HG02970 (cell line): ENCODE results near the gene DOC2A.

Source experiments
- ATAC-seq: cut with Tn5 transposase; IDR thresholded peaks from one replicate; pipeline ENCODE4 v1.9.1; 2021; ENCODE audit warnings: mild to moderate bottlenecking, moderate library complexity, moderate number of reproducible peaks; ENCODE audit not compliant: unreplicated experiment, low FRiP score

Gene DOC2A

DNA sequence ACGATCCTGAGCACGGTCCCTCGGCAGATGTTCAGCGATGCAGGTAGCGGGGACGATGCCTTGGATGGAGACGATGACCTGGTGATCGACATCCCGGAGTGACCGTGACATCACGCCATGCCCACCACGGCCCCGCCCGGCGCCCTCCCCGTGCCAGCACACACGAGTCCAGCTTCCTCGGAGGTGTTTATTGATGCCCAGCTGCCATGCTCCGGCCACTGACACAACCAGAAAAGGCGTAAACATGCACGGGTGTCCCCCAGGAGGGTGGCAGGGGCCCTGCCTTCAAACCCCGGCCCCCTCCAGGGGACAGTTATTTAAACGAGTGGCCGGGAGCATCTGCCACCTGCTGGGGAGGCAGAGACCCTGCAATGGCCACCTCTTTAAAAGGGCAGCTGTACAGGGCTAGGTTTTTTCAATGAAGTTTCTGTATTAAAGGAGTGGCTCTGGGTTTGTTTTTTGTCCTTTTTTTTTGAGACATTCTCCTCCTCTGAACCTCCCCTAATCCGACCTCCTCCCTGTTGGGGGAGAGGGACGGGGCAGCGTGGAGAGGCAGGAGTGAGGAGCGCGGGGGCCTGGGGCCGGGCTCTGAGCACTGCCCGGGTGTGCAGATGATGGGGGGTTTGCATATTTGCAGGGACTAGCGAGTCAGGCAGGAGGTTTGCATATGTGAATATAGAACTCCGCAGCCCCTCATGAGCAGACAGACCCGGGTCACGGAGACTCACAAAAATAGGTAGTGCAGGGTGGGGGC is 5.3 kb downstream of the DOC2A start:
- no peak for ATAC-seq

DNA sequence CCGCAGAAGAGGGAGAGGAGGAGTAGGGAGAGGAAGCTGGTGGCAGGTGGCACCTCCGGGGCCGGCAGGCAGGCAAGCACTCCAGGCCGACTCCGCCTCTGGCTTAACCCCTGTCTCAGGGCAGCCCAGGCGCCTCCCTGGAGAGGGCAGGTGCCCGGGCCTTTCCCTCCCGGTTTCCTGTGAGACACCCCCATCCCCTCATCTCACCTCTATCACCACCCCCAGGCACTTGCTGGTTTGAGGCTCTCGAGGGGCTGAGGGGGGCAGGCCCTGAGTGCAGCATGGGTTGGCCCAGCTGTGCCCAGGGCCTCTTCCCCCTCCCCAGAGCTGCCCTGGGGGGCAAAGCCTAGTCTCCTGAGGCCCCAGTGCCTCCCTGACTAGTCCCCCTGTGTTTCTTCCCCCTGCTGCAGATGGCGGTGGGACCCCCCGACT is 6.0 kb downstream of the DOC2A start:
- no peak for ATAC-seq

DNA sequence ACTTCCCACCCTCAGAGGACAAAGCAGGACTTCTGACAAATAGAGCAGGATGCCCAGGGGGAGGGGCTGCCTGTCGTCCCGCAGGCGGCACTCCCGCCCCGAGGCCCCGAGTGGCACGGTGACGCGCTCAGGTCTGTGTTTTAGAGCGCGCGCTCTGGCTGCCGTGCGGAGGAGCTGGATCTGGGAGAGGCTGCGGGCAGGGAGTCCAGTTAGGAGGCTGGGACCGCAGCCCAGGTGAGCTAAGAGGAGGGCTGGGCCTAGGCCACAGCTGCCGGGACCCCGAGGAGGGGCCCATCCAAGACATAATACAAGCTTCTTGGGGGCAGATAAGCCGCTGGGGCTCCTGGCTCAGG is 6.4 kb downstream of the DOC2A start:
- ATAC-seq = no peak

DNA sequence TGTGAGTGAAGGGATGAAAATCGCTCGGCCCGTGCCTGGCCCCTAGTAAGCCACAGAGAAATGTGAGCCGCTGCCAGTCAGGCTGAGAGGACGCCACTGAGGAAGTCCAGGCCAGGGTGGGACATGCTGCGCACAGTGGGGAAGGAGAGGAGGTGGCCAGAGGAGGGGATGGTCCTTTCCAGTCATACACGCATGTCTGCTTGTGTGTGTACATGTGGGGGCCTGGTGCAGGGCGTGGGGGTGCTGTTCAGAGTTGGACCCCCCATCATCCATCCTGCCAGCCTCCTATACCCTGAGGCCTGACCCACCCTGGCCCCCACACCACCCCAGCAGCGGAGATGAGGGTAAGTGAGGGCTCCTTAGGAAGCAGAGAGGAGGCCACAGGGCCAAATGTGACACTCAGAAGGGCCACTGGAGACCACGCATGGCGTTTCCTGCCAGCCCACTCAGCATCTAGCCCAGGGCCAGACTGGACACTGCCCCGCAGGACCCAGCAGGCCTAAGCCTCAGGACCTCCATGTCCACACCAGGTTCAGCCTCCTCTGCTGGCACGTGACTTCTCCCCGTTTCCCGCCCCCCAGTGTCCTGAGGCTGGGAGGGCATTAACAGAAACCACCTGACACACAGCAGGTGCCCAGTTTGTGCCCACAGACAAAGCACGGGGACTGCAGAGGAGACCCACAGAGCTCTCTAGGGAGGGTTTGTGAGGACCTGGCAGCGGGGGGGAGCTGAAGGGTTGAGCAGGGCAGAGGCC is 7.0 kb downstream of the DOC2A start:
- ATAC-seq = no peak

DNA sequence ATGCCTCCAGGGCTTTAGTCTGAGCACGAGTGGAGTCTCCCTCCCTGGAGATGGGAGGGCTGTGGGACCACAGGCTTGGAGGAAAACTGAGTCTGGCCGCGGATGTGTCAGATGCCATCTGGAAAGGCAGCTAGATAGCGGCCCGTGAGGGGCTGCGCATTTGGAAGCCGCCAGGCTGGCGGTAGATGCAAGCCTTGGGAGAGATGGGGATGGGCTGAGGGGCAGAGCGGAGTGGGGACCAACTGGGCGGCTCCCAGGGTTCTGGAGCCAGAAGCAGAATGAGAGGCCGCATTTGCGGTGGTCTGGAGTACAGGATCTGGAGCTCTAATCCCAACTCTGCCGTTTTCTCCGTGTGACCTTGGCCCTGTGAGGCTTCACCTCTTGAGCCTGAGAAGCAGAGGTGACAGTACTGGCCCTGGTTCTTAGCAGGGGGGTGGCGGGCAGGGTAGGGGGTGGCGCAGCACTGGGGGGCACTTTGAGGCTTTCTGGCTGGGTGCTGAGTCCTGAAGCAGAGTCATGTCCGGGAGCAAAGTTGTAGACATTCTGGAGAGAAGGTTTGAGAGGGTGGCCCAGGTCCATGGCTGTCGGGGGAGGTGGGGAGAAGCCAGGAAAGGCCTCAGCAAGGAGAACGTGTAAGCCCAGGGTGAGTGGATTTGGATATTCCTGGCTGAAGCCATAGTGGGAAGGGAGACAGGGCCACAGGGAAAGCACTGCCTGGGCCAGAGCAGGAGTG is 8.0 kb downstream of the DOC2A start:
- no peak for ATAC-seq

DNA sequence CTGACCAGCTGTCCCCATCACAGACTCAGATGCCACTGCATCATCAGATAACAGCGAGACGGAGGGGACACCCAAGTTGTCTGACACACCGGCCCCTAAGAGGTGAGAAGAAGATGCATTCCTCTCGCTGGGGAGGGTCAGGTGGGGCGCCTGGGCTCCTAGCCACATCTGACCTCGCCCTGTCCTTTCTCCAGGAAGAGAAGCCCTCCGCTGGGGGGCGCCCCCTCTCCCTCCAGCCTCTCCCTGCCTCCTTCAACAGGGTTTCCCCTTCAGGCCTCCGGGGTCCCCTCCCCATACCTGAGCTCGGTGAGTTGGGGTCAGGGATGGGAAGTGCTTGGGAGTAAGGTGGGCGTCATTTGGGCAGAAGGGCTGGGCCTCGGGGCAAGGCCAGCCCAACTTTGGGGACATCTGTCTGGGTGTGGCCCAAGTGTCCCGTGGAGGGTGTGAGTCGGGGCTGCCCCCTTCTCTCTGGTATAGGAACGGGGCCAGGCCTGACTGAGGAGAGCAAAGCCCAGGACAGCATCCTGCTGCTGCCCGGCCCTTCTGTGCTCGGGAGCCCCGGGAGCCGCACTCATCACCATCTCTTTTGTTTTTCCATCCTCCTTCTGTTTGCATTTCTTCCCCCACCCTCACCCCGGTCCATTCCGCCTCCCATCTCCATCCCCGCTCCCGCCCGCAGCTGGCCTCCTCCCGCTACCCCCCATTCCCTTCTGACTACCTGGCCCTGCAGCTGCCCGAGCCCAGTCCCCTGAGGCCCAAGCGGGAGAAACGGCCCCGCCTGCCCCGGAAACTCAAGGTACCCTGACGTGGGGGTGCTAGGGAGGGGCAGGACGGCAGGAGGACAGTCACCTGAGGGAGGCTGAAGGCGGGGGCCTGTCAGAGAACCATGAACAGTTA is 9.8 kb downstream of the DOC2A start:
- no peak for ATAC-seq

DNA sequence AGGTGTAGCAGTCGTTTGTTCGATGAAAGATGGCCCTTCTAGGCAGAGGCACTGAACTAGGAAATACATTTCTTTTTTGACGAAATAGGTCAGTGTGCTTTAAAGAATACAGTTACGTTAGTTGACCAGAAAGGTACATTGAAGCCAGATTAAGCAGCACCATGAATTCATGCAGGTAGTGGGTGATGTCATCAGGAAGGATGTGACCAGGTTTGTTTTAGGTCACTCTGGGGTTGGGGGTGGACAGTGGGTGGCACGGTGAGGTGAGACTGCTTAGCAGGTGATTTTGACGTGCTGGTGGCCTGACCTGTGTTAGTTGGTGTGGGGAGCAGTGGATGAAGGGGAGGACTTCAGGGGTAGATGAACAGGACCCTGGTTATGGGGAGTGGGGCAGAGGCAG is 11.2 kb downstream of the DOC2A start:
- no peak for ATAC-seq

DNA sequence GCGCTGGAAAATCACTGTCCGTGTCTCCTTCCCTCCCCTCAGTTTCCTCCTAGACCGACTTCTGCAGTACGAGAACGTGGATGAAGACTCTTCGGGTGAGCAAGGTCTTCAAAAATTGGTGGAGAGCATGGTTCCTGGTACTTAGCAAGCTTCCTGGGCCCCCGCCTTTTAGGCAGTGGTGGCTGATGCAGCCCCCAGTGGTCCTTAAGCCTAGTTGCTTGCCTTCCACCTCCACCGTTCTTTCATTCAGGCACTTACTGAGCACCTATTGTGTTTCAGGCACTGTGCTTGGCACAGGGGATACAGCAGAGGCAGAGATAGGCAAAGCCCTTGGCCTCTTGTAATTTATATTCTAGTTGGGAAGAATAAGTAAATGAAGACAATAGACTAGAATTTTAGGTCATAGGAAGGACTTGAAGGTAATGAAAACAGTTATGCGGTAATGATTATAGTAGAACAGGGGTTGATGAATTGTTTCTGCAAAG is 14.0 kb downstream of the DOC2A start:
- ATAC-seq = no peak

DNA sequence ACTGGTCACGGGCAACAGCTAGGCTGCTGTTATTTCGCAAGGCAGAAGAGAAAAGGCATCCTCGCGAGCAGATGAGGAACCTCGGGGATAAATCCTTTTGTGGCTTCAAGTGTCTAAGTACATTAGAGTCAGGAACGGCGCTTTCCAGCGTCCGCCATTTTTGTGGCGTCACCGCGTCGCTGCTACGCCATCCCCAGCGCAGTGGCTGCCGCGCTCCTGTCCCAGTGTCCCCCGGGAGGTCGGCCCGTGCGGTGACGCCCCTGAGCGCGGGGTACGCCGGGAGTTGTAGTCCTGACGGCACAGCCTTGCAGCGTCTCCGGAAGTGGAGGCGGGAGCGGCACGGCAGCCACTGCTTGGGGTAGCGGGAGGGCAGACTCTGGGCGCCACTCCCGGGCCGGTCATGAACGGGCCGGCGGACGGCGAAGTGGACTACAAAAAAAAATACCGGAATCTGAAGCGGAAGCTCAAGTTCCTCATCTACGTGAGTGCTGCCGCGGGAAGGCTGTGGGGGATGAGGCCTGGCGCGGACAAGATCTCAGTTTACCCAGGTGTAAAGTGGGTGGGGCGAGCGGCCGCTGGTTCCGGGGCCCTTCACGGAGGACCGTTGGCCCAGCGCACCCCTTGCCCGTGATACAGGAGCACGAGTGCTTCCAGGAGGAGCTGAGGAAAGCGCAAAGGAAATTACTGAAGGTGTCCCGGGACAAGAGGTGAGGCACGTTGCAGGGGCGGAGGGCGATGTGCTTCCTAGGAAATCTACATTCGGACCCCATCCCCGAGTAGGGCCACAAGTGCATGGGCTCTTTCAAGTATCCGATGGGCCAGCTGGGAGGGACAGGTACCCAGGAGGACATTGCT is 14.7 kb downstream of the DOC2A start, which contains the start of gene INO80E:
Gene INO80E, plus strand, starts transcription at position 331 of the 855 bp plus-strand sequence. Its CDS starts 70 bp downstream, at position 401.
- peak; percentile 93 for ATAC-seq

DNA sequence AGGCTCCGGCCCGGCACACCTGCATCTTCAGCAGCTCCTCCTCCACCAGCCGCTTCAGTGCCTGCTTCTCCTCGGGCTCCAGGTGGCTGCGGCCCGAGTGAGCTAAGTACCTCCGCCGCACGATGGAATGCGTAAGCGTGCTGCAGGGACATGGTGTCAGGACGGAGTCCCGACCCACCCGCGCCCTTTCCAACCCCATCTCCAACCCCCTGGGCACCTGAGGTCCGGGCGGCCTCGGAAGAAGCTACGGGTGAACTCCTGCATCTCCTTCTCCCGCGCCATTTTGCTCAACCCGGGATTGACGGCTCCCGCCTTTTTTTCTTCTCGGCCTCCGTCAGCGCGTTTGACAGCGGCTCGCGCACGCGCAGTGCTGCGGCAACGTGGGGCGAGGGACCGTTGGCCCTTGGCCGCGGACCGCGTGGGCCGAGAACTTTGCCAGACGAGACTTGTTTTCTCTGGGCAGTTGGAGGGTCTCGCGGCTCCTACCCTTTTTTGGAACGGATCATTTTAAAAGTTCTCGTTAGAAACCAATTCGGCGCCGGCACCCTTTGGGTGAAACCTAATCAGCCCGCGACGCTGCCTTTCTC is 15.4 kb downstream of the DOC2A start, which contains the start of gene HIRIP3:
Gene HIRIP3, minus strand, starts transcription at position 294 of the 587 bp plus-strand sequence. Its CDS starts 12 bp downstream, at position 282.
- peak; percentile 45 for ATAC-seq

DNA sequence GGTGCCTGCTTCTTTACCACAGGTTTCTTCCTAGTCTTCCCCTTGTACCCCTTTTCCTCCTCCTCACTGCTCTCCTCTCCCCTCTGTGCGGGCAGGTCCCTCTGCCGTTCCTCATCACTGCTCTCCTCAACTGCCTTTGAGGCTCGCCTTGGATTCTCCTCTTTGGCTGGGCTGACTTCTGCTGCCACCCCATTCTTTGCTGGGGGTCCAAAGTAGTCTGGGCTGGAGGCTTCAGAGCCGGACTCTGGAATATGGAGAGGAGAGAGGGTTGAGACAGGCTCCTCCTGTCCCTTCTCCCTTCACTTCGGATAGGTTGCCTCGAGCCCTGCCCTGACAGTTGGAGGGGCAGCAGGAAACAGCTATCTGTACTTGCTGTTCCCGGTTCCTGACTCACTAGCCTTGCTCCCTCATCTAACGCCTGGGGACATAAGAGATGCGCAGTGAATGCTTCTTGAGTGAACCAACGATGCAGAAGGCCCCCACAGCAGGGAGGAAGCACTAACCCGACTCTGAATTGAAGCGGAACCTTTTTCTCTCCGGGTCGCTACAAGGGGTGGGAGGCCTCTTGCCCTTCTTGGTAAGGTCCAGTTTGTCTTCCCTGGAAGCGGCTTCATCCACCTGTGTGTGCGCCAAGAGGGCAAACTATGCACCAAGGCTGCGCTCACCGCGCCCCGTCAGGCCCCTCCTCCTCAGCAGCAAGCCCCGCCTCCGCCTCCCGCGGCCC is 16.1 kb downstream of the DOC2A start:
- ATAC-seq = no peak

DNA sequence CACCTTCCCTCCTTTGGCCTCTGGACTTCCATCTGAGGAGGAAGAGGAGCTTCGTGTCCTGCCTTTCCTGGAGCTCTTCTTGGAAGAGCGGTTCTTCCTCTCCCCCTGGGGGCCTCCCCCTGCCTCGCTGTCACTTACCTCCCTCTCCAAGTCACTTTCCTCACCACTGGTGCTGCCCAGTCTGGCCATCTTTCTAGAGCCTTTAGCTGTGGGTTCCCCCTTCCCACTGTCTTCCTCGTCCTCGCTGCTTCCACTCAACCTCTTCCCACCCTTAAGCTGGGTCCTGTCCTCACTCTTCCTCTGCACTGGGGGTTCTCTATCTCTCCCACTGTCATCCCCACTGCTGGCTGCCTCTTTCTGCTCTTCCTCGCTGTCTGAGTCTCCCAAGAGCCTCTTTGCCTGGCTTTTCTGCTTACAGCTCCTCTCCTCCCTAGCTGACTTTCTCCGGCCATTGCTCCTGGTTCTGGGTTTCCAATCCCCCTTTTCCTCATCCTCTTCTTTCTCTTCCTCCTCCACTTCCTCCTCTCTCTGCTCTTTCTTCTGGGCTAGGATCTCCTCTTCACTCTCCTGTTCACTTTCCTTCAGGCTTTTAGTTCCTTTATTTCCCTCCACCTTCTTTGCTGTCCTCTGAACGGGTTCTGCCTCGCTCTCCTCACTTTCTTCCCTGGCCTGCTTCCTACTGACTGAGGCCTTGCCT is 16.8 kb downstream of the DOC2A start:
- no peak for ATAC-seq

DNA sequence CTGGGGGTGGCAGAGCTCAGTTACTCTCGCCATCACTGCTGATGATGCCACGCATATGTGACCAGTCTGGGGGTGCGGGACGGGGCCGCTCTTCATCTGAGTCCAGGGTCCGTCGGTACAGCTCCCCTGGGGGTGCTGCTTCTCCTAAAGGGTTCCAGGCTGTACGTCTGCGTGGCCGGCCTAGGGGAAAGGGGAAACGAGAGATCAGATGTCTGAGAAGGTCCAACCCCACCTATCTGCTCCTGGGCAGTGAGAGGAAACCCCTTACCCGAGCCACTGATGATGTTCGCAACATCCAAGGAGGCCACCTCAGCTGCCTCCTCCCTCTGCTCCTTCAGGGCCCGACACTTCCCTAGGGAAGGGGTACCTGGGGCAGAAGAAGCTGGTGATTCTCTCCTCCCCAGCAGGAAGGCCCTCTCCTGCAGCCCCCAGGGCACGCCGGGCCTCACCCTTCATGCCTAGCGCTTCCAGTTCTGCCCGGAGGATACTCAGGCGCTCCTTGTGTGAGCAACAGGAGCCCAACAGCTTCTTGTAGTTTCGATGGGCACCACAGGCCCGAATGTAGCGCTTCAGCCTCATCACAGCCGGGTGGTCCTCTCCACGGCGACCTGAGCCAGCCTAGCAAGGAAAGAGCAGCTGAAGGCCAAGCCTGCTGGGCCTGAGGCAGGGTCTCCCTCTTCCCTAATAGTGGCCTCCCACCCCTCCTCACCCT is 17.5 kb downstream of the DOC2A start:
- no peak for ATAC-seq

DNA sequence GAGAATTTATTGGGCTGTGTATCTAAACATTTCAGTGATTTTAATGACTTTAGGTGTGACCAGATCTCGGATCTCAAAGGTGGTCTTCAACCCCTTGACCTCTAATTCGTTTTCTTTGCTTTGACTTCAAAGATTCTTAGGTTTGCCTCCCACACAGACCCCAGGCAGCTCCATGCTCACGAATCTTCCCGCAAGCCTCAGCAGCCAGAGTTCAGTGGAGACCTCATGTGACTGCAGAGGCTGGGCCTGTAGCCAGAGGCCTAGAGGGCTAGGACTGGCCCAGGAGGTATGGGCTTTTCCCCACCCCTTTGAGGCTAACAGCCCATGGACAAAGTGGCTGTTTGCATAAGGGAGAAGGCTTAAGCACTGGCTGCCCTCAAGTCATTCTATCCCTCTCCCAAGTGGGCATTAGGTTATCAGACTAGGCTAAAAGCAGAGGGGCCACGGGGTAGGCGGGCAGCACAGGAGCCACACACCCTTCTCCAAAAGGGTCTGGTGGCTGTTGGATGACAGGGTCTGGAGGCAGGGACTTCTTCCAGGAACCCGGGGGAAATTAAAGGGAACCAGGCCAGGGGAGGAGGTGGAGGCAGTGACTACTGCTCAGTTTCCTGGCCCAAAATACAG is 18.4 kb downstream of the DOC2A start:
- no peak for ATAC-seq

DNA sequence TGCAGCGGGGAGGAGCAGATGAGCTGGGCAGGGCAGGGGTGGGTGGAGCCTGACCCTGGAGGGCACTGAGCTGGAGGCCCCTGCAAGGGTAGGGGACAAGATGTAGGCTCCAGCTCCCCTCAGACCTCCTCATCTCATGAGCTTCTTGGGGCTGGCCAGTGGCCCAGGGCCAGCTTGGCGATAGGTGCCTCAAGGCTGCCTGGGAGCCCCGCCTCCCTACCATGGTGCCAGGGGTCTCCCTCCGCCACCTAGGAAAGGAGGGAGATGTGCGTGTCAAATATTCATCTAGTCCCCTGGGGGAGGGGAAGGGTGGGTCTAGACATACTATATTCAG is 19.3 kb downstream of the DOC2A start:
- ATAC-seq = no peak

DNA sequence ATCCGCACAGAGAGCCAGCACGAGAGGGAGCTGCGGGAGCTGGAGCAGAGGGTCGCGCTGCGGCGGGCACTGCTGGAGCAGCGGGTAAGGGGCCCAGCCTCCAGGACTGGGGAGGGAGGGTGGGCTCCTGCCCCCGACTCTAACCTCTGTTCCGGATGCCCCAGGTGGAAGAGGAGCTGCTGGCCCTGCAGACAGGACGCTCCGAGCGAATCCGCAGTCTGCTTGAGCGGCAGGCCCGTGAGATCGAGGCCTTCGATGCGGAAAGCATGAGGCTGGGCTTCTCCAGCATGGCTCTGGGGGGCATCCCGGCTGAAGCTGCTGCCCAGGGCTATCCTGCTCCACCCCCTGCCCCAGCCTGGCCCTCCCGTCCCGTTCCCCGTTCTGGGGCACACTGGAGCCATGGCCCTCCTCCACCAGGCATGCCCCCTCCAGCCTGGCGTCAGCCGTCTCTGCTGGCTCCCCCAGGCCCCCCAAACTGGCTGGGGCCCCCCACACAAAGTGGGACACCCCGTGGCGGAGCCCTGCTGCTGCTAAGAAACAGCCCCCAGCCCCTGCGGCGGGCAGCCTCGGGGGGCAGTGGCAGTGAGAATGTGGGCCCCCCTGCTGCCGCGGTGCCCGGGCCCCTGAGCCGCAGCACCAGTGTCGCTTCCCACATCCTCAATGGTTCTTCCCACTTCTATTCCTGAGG is 19.8 kb downstream of the DOC2A start:
- no peak for ATAC-seq
